Measurements from ENCODE around the gene ERMP1.
"Not testable (repeated sequence)": the region's sequence is repeated elsewhere in the genome, so short reads cannot be mapped to it uniquely, and the experiment has no call there.

ERMP1 gene

GRCh38 chr9:5832538-5833529 lies at the start of gene ERMP1:
TSS of gene ERMP1 (minus strand) at chr9:5833117. CDS start at chr9:5833027, 90 bp downstream.
- DNase-seq = peak; percentile 86

- not testable (repeated sequence) for DNase-seq
These were observed 49.5 kb upstream of the ERMP1 start for GRCh38 chr9:5882244-5883012.

- no peak for DNase-seq
These were observed 46.7 kb upstream of the ERMP1 start for GRCh38 chr9:5879419-5880181.

- no peak for DNase-seq
These were observed 43.8 kb upstream of the ERMP1 start for GRCh38 chr9:5876711-5877110.

GRCh38 chr9:5876026-5876425 lies 43.1 kb upstream of the ERMP1 start:
- no peak for DNase-seq

GRCh38 chr9:5874048-5874447 lies 41.1 kb upstream of the ERMP1 start:
- no peak for DNase-seq

- no peak for DNase-seq
These were observed 40.5 kb upstream of the ERMP1 start for GRCh38 chr9:5873439-5873838.

- DNase-seq = no peak
These were observed 39.6 kb upstream of the ERMP1 start for GRCh38 chr9:5872511-5872910.

GRCh38 chr9:5871785-5872184 lies 38.9 kb upstream of the ERMP1 start:
- no peak for DNase-seq

GRCh38 chr9:5870691-5871090 lies 37.8 kb upstream of the ERMP1 start:
- no peak for DNase-seq

GRCh38 chr9:5870020-5870339 lies 37.1 kb upstream of the ERMP1 start:
- no peak for DNase-seq

- DNase-seq = no peak
These were observed 36.5 kb upstream of the ERMP1 start for GRCh38 chr9:5869315-5870019.

- no peak for DNase-seq
These were observed 35.3 kb upstream of the ERMP1 start for GRCh38 chr9:5868235-5868634.

GRCh38 chr9:5866685-5867084 lies 33.8 kb upstream of the ERMP1 start:
- no peak for DNase-seq

GRCh38 chr9:5866272-5866671 lies 33.4 kb upstream of the ERMP1 start:
- no peak for DNase-seq

- DNase-seq = no peak
These were observed 31.5 kb upstream of the ERMP1 start for GRCh38 chr9:5864446-5864845.

- no peak for DNase-seq
These were observed 30.3 kb upstream of the ERMP1 start for GRCh38 chr9:5863092-5863746.

- DNase-seq = no peak
These were observed 25.9 kb upstream of the ERMP1 start for GRCh38 chr9:5858833-5859232.

GRCh38 chr9:5857928-5858327 lies 25.0 kb upstream of the ERMP1 start:
- no peak for DNase-seq

GRCh38 chr9:5854063-5854790 lies 21.3 kb upstream of the ERMP1 start:
- no peak for DNase-seq

- DNase-seq = no peak
These were observed 20.7 kb upstream of the ERMP1 start for GRCh38 chr9:5853617-5854016.
